Tibial nerve (tissue), 3 donors: ENCODE data around the gene IGFBP2.

ENCODE experiments used
- POLR2A ChIP-seq, 2 donors: fragments of 450-650 bp; IDR thresholded peaks; one replicate each; pipeline ENCODE4 v1.6.1; 2017; ENCODE audit warnings: antibody characterized with exemption in 2 of 2, mild to moderate bottlenecking in 2 of 2, moderate library complexity in 2 of 2
- TF ChIP-seq, protein P1 (sequence below), 5 experiments: fragments of 200-600 bp in 3 of 5; fragments of 450-650 bp in 2 of 5; sonication (generic) in 3 of 5; IDR thresholded peaks; one replicate each; pipeline ENCODE4 v1.5.1; 2016 to 2019; ENCODE audit warnings: antibody characterized with exemption in 5 of 5, mild to moderate bottlenecking in 3 of 5, moderate library complexity in 2 of 5

DNA sequence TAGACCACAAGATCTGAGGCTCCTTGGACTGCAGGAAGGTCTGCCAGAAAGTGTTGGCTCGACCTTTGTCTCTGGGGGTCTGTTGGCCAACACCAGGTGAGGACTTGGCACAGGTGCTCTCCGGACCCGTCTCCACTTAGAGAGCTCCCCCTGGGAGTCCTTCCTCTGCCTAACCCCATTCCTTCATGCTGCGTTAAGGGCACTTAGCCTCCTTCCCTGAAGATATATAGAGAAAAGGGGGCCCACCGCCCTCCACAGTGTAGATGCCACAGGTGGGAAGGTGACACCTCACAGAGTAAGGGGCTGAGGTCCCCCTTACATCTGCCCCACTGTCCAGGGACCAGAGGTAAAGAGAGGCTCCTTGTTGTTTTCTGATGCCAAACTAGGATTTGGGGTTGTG, 53.9 kb downstream of the IGFBP2 start:
- TF ChIP-seq, protein P1, sequence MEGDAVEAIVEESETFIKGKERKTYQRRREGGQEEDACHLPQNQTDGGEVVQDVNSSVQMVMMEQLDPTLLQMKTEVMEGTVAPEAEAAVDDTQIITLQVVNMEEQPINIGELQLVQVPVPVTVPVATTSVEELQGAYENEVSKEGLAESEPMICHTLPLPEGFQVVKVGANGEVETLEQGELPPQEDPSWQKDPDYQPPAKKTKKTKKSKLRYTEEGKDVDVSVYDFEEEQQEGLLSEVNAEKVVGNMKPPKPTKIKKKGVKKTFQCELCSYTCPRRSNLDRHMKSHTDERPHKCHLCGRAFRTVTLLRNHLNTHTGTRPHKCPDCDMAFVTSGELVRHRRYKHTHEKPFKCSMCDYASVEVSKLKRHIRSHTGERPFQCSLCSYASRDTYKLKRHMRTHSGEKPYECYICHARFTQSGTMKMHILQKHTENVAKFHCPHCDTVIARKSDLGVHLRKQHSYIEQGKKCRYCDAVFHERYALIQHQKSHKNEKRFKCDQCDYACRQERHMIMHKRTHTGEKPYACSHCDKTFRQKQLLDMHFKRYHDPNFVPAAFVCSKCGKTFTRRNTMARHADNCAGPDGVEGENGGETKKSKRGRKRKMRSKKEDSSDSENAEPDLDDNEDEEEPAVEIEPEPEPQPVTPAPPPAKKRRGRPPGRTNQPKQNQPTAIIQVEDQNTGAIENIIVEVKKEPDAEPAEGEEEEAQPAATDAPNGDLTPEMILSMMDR (IDR thresholded peaks at IDR 0.05): no peak
- no peak for TF ChIP-seq POLR2A (IDR thresholded peaks at IDR 0.05)
